Measurements from ENCODE around the gene JARID2.

Gene JARID2

GRCh38 chr6:15546591-15546990 is 300.7 kb downstream of the JARID2 start:
- no peak overlapping the region for H3K9ac ChIP-seq
- no peaks in the 10 kb centered on the region for H3K27me3 ChIP-seq
- H3K4me1 ChIP-seq: peaks cover 26 to 41% (median 27%) of the 10 kb centered on the region in 10 experiments
- H3K27ac ChIP-seq: no peak overlapping the region
- H3K9me3 ChIP-seq (replicated peaks in 1 of 11): peaks cover 13 to 47% (median 29%) of the 10 kb centered on the region in 11 experiments
- no peak overlapping the region for H3K4me2 ChIP-seq
- H4K20me1 ChIP-seq: peaks cover 0 to 42% (median 6%) of the 10 kb centered on the region in 11 experiments; a peak in 7 of 22 replicates
- no peak for TF ChIP-seq Cebpa-rat (IDR thresholded peaks at IDR 0.05)
- H3K4me3 ChIP-seq: no peak overlapping the region
- H3K36me3 ChIP-seq: peaks cover 0 to 33% (median 14%) of the 10 kb centered on the region in 11 experiments; a peak in 14 of 22 replicates

- Histone ChIP-seq H3K4me1 (peaks cover 34 to 46% (median 35%) of the 10 kb centered on the region in 10 experiments), H3K27me3 (no peaks in the 10 kb centered on the region), H3K4me2 (no peak overlapping the region), H4K20me1 (peaks cover 0 to 44% (median 6%) of the 10 kb centered on the region in 11 experiments; a peak in 7 of 22 replicates), H3K9ac (no peak overlapping the region), H3K27ac (no peak overlapping the region), H3K36me3 (peaks cover 0 to 33% (median 14%) of the 10 kb centered on the region in 11 experiments; a peak in 14 of 22 replicates), H3K9me3 (replicated peaks in 1 of 11) (peaks cover 13 to 47% (median 29%) of the 10 kb centered on the region in 11 experiments), H3K4me3 (no peak overlapping the region)
- TF ChIP-seq Cebpa-rat (IDR thresholded peaks at IDR 0.05): no peak
These were observed 301.5 kb downstream of the JARID2 start for GRCh38 chr6:15547400-15547799.

- peaks cover 0 to 40% (median 6%) of the 10 kb centered on the region in 11 experiments; a peak in 7 of 22 replicates for H4K20me1 ChIP-seq
- peak overlapping the region; percentile 22 to 96 (median 85); a peak in 20 of 22 replicates for H3K4me2 ChIP-seq
- H3K9ac ChIP-seq: no peak overlapping the region
- H3K4me1 ChIP-seq: peaks cover 45 to 55% (median 54%) of the 10 kb centered on the region in 10 experiments
- H3K36me3 ChIP-seq: peaks cover 0 to 26% (median 8%) of the 10 kb centered on the region in 11 experiments; a peak in 14 of 22 replicates
- H3K9me3 ChIP-seq (replicated peaks in 1 of 11): peaks cover 4 to 34% (median 18%) of the 10 kb centered on the region in 11 experiments
- TF ChIP-seq Cebpa-rat (IDR thresholded peaks at IDR 0.05): no peak
- H3K27ac ChIP-seq: peak overlapping the region in 8 of 11 experiments; percentile 0 to 81 (median 52); a peak in 10 of 22 replicates
- no peaks in the 10 kb centered on the region for H3K27me3 ChIP-seq
- H3K4me3 ChIP-seq: no peak overlapping the region
These were observed 303.5 kb downstream of the JARID2 start for GRCh38 chr6:15549371-15549770.

DNA sequence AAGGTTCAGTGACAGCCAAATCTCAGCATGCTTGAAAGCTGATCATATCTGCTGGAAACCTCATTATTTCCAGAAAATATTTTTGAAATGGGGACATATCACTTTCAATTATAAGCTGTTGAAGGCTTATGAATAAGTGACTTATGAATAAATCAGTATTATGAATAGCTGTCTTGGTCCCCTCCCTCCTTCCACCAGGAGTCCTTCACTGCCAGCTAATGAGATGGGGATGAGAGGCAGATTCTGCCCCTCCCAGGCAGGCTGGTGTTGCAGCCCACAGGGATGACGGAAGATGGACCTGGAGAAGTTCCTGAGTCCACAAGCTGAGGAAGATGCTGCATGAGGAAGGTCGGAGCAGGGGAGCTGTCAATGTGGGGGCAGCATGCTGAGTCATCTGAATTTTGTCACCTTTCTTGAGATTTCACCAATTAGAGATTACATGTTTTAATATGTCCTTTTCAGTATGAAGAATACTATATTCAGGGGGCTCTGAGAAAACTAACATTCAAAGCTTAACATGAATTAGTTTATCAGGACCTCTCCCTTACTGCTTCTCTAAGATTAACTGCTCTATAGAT is 304.8 kb downstream of the JARID2 start:
- no peak for TF ChIP-seq Cebpa-rat (IDR thresholded peaks at IDR 0.05)
- Histone ChIP-seq H3K9ac (peak overlapping the region in 8 of 11 experiments; percentile 37 to 67 (median 59); a peak in 14 of 22 replicates), H3K4me3 (peak overlapping the region in 1 of 10 experiments; percentile 33; a peak in 2 of 20 replicates), H3K9me3 (replicated peaks in 1 of 11) (peaks cover 0 to 29% (median 13%) of the 10 kb centered on the region in 11 experiments; a peak in 16 of 22 replicates), H3K27me3 (no peaks in the 10 kb centered on the region), H3K36me3 (peaks cover 0 to 24% (median 6%) of the 10 kb centered on the region in 11 experiments; a peak in 11 of 22 replicates), H3K27ac (peak overlapping the region in 9 of 11 experiments; percentile 33 to 81 (median 71); a peak in 16 of 22 replicates), H3K4me2 (peak overlapping the region; percentile 71 to 96 (median 87)), H4K20me1 (peaks cover 0 to 40% (median 6%) of the 10 kb centered on the region in 11 experiments; a peak in 7 of 22 replicates), H3K4me1 (peaks cover 45 to 67% (median 63%) of the 10 kb centered on the region in 10 experiments)

- H3K4me3 ChIP-seq: peak overlapping the region in 3 of 10 experiments; percentile 28 to 45 (median 33); a peak in 5 of 20 replicates
- no peak for TF ChIP-seq Cebpa-rat (IDR thresholded peaks at IDR 0.05)
- H4K20me1 ChIP-seq: peaks cover 0 to 40% (median 6%) of the 10 kb centered on the region in 11 experiments; a peak in 7 of 22 replicates
- H3K9me3 ChIP-seq (replicated peaks in 1 of 11): peaks cover 0 to 27% (median 7%) of the 10 kb centered on the region in 11 experiments; a peak in 11 of 22 replicates
- H3K4me1 ChIP-seq: peaks cover 45 to 73% (median 69%) of the 10 kb centered on the region in 10 experiments
- H3K9ac ChIP-seq: peak overlapping the region in 10 of 11 experiments; percentile 18 to 67 (median 57); a peak in 17 of 22 replicates
- H3K27ac ChIP-seq: peak overlapping the region; percentile 18 to 81 (median 71); a peak in 19 of 22 replicates
- no peaks in the 10 kb centered on the region for H3K27me3 ChIP-seq
- H3K4me2 ChIP-seq: peak overlapping the region; percentile 71 to 96 (median 87)
- H3K36me3 ChIP-seq: peaks cover 0 to 20% (median 4%) of the 10 kb centered on the region in 11 experiments; a peak in 8 of 22 replicates
These were observed 305.4 kb downstream of the JARID2 start for GRCh38 chr6:15551262-15551661.

DNA sequence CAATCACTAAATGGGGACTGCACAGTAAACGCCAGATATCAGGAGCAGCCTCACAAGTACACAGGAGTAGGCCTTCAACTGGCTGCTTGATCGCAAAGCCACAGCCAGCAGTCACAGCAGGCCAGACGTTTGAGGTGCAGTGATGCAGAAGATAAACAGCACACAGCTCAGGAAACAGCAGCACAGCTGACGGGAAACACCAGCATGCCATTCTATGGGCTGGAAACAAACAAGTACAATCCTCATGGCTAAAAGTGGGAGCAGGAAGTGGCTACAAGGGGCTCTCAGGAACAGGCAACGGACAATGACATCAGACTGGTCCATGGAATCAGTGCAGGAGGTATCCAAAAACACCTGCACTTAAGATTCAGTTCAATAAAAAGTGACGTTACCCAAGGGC is 305.9 kb downstream of the JARID2 start:
- peak overlapping the region in 3 of 10 experiments; percentile 28 to 45 (median 33); a peak in 4 of 20 replicates for H3K4me3 ChIP-seq
- peaks cover 49 to 78% (median 73%) of the 10 kb centered on the region in 10 experiments for H3K4me1 ChIP-seq

GRCh38 chr6:15553031-15553430 is 307.2 kb downstream of the JARID2 start:
- Histone ChIP-seq H3K9me3 (replicated peaks in 1 of 11) (peaks cover 0 to 15% (median 0%) of the 10 kb centered on the region in 11 experiments; a peak in 2 of 22 replicates), H3K36me3 (peaks cover 0 to 5% (median 0%) of the 10 kb centered on the region in 11 experiments; a peak in 3 of 22 replicates), H3K9ac (no peak overlapping the region; a peak in 2 of 22 replicates), H3K4me1 (peaks cover 50 to 87% (median 77%) of the 10 kb centered on the region in 10 experiments), H3K4me2 (peak overlapping the region in 9 of 11 experiments; percentile 3 to 96 (median 85); a peak in 13 of 22 replicates), H4K20me1 (peaks cover 0 to 35% (median 6%) of the 10 kb centered on the region in 11 experiments; a peak in 7 of 22 replicates), H3K27me3 (no peaks in the 10 kb centered on the region), H3K27ac (peak overlapping the region in 5 of 11 experiments; percentile 71 to 81 (median 74); a peak in 11 of 22 replicates), H3K4me3 (no peak overlapping the region)
- TF ChIP-seq Cebpa-rat (IDR thresholded peaks at IDR 0.05): no peak

More for the DNA sequence above, 305.9 kb downstream of the JARID2 start:
- Histone ChIP-seq H3K9ac (peak overlapping the region in 10 of 11 experiments; percentile 18 to 67 (median 57); a peak in 16 of 22 replicates), H3K4me2 (peak overlapping the region; percentile 71 to 96 (median 87)), H3K27me3 (no peaks in the 10 kb centered on the region), H3K9me3 (replicated peaks in 1 of 11) (peaks cover 0 to 23% (median 5%) of the 10 kb centered on the region in 11 experiments; a peak in 7 of 22 replicates), H3K36me3 (peaks cover 0 to 15% (median 0%) of the 10 kb centered on the region in 11 experiments; a peak in 8 of 22 replicates), H4K20me1 (peaks cover 0 to 40% (median 6%) of the 10 kb centered on the region in 11 experiments; a peak in 7 of 22 replicates), H3K27ac (peak overlapping the region; percentile 18 to 81 (median 71); a peak in 19 of 22 replicates)
- no peak for TF ChIP-seq Cebpa-rat (IDR thresholded peaks at IDR 0.05)

DNA sequence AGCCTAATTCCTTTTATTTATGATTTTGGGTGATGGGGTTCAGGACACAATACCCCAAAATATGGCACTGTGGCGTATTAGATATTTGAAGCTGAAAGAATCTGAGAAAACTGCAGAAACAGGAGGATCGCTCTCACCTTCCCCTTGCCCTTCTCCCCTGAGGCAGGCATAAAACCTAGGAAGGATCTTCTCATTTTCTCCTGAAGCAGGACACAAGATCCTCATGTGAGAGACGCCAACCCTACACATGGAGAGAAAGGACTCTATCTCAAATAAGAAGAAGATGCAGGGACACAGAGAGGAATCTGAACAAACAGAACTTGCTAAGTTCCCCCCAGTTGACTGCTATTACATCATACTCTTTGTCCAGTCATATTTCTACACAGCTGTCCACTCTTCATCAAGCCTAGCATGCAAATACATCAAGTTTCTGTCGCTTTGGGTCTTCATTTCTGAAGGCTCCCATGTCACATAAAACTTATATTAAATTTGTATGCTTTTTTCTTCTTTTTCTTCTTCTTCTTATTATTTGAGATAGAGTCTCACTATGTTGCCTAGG is 307.9 kb downstream of the JARID2 start:
- no peak for TF ChIP-seq Cebpa-rat (IDR thresholded peaks at IDR 0.05)
- H3K9ac ChIP-seq: no peak overlapping the region
- H3K9me3 ChIP-seq (replicated peaks in 1 of 11): peaks cover 0 to 15% (median 0%) of the 10 kb centered on the region in 11 experiments; a peak in 2 of 22 replicates
- H3K4me3 ChIP-seq: no peak overlapping the region
- H3K36me3 ChIP-seq: peaks cover 0 to 6% (median 0%) of the 10 kb centered on the region in 11 experiments; a peak in 4 of 22 replicates
- no peaks in the 10 kb centered on the region for H3K27me3 ChIP-seq
- peaks cover 0 to 27% (median 6%) of the 10 kb centered on the region in 11 experiments; a peak in 7 of 22 replicates for H4K20me1 ChIP-seq
- H3K4me2 ChIP-seq: peak overlapping the region in 10 of 11 experiments; percentile 12 to 96 (median 86); a peak in 15 of 22 replicates
- H3K27ac ChIP-seq: peak overlapping the region in 7 of 11 experiments; percentile 18 to 81 (median 43); a peak in 10 of 22 replicates
- H3K4me1 ChIP-seq: peaks cover 50 to 87% (median 77%) of the 10 kb centered on the region in 10 experiments

Measured in BLaER1 treated with 17β-estradiol and CSF1 and Interleukin-3, amounts not matched to agents 10 nM and 100 nM (cell line).